ENCODE data around the gene BAIAP3.

GRCh38 chr16:1392826-1393225 lies 59.4 kb downstream of the BAIAP3 start:
- no peak for TF ChIP-seq TCF12 (IDR thresholded peaks at IDR 0.05; ENCODE audit: low read depth, low read length)
- TF ChIP-seq ESRRA (IDR thresholded peaks at IDR 0.05; ENCODE audit: low read length), result no peak
- no peak for TF ChIP-seq RCOR1 (conservative IDR thresholded peaks at IDR 0.05; ENCODE audit: low read depth, low read length)
- TF ChIP-seq HDGF (IDR thresholded peaks at IDR 0.05), result no peak
- no peak for TF ChIP-seq CTCF (IDR thresholded peaks at IDR 0.05 in 2 of 3, conservative IDR thresholded peaks at IDR 0.05 in 1 of 3; ENCODE audit: control insufficient read depth in 2 of 3, extremely low read depth in 1 of 3, insufficient read depth in 1 of 3, low read depth in 3 of 3, low read length in 3 of 3)
- no peak for TF ChIP-seq FOS (IDR thresholded peaks at IDR 0.05; ENCODE audit: borderline replicate concordance, extremely low read depth, insufficient read length)
